ENCODE results near the gene LRRC46. TPM values are rescaled to one million over a fixed set of nuclear protein-coding genes. Genes with fewer than 3 reads are reported as not detected.

LRRC46 gene
- total and polyA plus RNA-seq, 2 of the 13 experiments (the other 11 are each of a cell fraction or from before 2014, with no cell fraction given): 0.09 TPM

GRCh38 chr17:47816111-47816735 lies 15.2 kb upstream of the LRRC46 start:
- DNase-seq (ENCODE audit: low spot score): no peak
- H3K27me3 ChIP-seq (ENCODE audit: control insufficient read depth in 1 of 2, insufficient read depth in 2 of 2, low read length in 2 of 2): no peaks in the 10 kb centered on the region; a peak in 1 of 5 replicates
- H4K20me1 ChIP-seq (ENCODE audit: insufficient read depth, low read length): no peaks in the 10 kb centered on the region
- WGBS (ENCODE audit: low lambda C conversion rate): 99% methylated on average over 19 of the region's 21 CpGs
- ChIA-PET POLR2A (no interaction called here), CTCF (ENCODE audit: low intra/inter-chr PET ratio, low total read pairs) (no interaction called here)
- FAIRE-seq: no peak
- intact Hi-C loops (cut with micrococcal nuclease; ENCODE audit: unreplicated experiment) (no loop called here), in situ Hi-C loops (cut with HindIII; ENCODE audit: extremely low pct_ligation_motif_present, low pct_unique_long_range_greater_than_20kb) (no loop called here)
- no peak overlapping the region for H3K4me2 ChIP-seq (ENCODE audit: low read depth, low read length)
- H3K4me3 ChIP-seq (replicated peaks in 1 of 3; ENCODE audit: insufficient read depth in 1 of 3, low read depth in 2 of 3, low read length in 3 of 3): no peak overlapping the region
- no TSS peak for BruUV-seq (replicated peaks)
- H3K9ac ChIP-seq (ENCODE audit: insufficient read depth, low read depth, low read length): no peak overlapping the region
- TF ChIP-seq ZNF260 (CRISPR knock-in tag; IDR thresholded peaks at IDR 0.05; ENCODE audit: borderline replicate concordance, low read depth) (no peak), SIN3A (IDR thresholded peaks at IDR 0.05; ENCODE audit: borderline replicate concordance, low read depth, low read length) (no peak), PTBP1 (IDR thresholded peaks at IDR 0.05; ENCODE audit: low read depth, low read length, poor library complexity, severe bottlenecking) (no peak), RARG (CRISPR knock-in tag; IDR thresholded peaks at IDR 0.05; ENCODE audit: low read depth) (no peak), SIX4 (CRISPR knock-in tag; IDR thresholded peaks at IDR 0.05) (no peak), TEAD3 (CRISPR knock-in tag; optimal IDR thresholded peaks at IDR 0.05; ENCODE audit: borderline replicate concordance) (no peak), ZNF350 (CRISPR knock-in tag; IDR thresholded peaks at IDR 0.05; ENCODE audit: borderline replicate concordance, low read depth) (no peak), SALL1 (CRISPR knock-in tag; IDR thresholded peaks at IDR 0.05) (no peak), ZNF777 (CRISPR knock-in tag; IDR thresholded peaks at IDR 0.05) (no peak), ZNF292 (CRISPR knock-in tag; IDR thresholded peaks at IDR 0.05; ENCODE audit: borderline replicate concordance, low read depth) (no peak), ZNF550 (CRISPR knock-in tag; IDR thresholded peaks at IDR 0.05; ENCODE audit: borderline replicate concordance) (no peak), SYNCRIP (IDR thresholded peaks at IDR 0.05; ENCODE audit: insufficient read depth, low read depth, low read length) (no peak)
- TF ChIP-seq, protein P1, sequence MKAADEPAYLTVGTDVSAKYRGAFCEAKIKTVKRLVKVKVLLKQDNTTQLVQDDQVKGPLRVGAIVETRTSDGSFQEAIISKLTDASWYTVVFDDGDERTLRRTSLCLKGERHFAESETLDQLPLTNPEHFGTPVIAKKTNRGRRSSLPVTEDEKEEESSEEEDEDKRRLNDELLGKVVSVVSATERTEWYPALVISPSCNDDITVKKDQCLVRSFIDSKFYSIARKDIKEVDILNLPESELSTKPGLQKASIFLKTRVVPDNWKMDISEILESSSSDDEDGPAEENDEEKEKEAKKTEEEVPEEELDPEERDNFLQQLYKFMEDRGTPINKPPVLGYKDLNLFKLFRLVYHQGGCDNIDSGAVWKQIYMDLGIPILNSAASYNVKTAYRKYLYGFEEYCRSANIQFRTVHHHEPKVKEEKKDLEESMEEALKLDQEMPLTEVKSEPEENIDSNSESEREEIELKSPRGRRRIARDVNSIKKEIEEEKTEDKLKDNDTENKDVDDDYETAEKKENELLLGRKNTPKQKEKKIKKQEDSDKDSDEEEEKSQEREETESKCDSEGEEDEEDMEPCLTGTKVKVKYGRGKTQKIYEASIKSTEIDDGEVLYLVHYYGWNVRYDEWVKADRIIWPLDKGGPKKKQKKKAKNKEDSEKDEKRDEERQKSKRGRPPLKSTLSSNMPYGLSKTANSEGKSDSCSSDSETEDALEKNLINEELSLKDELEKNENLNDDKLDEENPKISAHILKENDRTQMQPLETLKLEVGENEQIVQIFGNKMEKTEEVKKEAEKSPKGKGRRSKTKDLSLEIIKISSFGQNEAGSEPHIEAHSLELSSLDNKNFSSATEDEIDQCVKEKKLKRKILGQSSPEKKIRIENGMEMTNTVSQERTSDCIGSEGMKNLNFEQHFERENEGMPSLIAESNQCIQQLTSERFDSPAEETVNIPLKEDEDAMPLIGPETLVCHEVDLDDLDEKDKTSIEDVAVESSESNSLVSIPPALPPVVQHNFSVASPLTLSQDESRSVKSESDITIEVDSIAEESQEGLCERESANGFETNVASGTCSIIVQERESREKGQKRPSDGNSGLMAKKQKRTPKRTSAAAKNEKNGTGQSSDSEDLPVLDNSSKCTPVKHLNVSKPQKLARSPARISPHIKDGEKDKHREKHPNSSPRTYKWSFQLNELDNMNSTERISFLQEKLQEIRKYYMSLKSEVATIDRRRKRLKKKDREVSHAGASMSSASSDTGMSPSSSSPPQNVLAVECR (CRISPR knock-in tag; IDR thresholded peaks at IDR 0.05; ENCODE audit: borderline replicate concordance): no peak
- H3K27ac ChIP-seq (ENCODE audit: extremely low read length, insufficient read depth, low read length): no peak overlapping the region
- H3K36me3 ChIP-seq (replicated peaks in 1 of 2; ENCODE audit: control insufficient read depth in 1 of 2, insufficient read depth in 2 of 2, low read length in 2 of 2): peaks cover 16 to 25% of the 10 kb centered on the region in 2 experiments; a peak in 4 of 5 replicates
- H3K4me1 ChIP-seq (ENCODE audit: insufficient read depth, low read length): peaks cover 12% of the 10 kb centered on the region
- no peaks in the 10 kb centered on the region for H3K79me2 ChIP-seq (ENCODE audit: insufficient read depth, low read length)
- no peak overlapping the region for H2AFZ ChIP-seq (ENCODE audit: low read length)
- no peaks in the 10 kb centered on the region for H3K9me3 ChIP-seq (ENCODE audit: low read length)
- ATAC-seq: no peak

Data from HepG2 (cell line).